SK-N-SH (cell line): Measurements from ENCODE around the gene GNG4. TPM values are rescaled to one million over a fixed set of nuclear protein-coding genes. Genes with fewer than 3 reads are reported as not detected.

Experiments used
- CTCF ChIA-PET: fragments of 300-600, 350-600 bp; formaldehyde crosslinking; extraction: SDS; loops from one replicate; lab custom pipeline; 2021; lab: Yijun Ruan, JAX
- POLR2A ChIA-PET: fragments of 350-600 bp; sonication (Branson Sonifier 250); formaldehyde crosslinking; extraction: SDS; loops from one replicate; lab custom pipeline; 2020; ENCODE audit warnings: antibody characterized with exemption, inconsistent platforms; lab: Yijun Ruan, JAX
- DNase-seq: peaks from one replicate; pipeline ENCODE4 v3.0.0; 2012
- H2AFZ ChIP-seq: fragments of 200-600 bp; sonication (generic); 2 replicates; pipeline ENCODE4 v1.8.1; 2016; ENCODE audit warnings: antibody characterized with exemption, mild to moderate bottlenecking, low read depth
- H3F3A ChIP-seq: fragments of 200-600 bp; sonication (generic); replicated peaks from 2 replicates; pipeline ENCODE3; 2016; ENCODE audit warnings: antibody characterized with exemption, mild to moderate bottlenecking; ENCODE audit not compliant: insufficient read depth
- H3K27ac ChIP-seq, 2 experiments: fragments of 200-500 bp in 1 of 2; fragments of 200-600 bp in 1 of 2; sonication (Bioruptor generic) in 1 of 2; sonication (generic), shearing (Covaris generic) in 1 of 2; 2 replicates each; pipeline versions ENCODE4 v1.5.1 to v1.6.1; 2014 to 2016; ENCODE audit warnings: low read depth in 2 of 2, inconsistent platforms in 1 of 2, low read length in 1 of 2, mild to moderate bottlenecking in 1 of 2, mixed read lengths in 1 of 2
- H3K27me3 ChIP-seq: fragments of 200-600 bp; sonication (generic), shearing (Covaris generic); 2 replicates; pipeline ENCODE4 v1.6.1; 2016; ENCODE audit warnings: mixed run types; ENCODE audit not compliant: insufficient read depth
- H3K36me3 ChIP-seq, 2 experiments: fragments of 200-500 bp in 1 of 2; fragments of 200-600 bp in 1 of 2; sonication (Bioruptor generic) in 1 of 2; sonication (generic) in 1 of 2; replicated peaks in 1 of 2; 2 replicates each; pipeline versions ENCODE3 to v1.5.1; 2014 to 2016; ENCODE audit warnings: low read length in 1 of 2, mild to moderate bottlenecking in 1 of 2; ENCODE audit not compliant: insufficient read depth in 2 of 2, control insufficient read depth in 1 of 2
- H3K4me1 ChIP-seq, 2 experiments: fragments of 200-500 bp in 1 of 2; fragments of 200-600 bp in 1 of 2; sonication (Bioruptor generic) in 1 of 2; sonication (generic), shearing (Covaris generic) in 1 of 2; 2 replicates each; pipeline versions ENCODE4 v1.5.1 to v1.6.1; 2014 to 2016; ENCODE audit warnings: low read depth in 1 of 2, low read length in 1 of 2, mixed run types in 1 of 2; ENCODE audit not compliant: insufficient read depth in 2 of 2, control insufficient read depth in 1 of 2
- H3K4me2 ChIP-seq: fragments of 200-600 bp; sonication (generic), shearing (Covaris generic); 2 replicates; pipeline ENCODE4 v1.6.1; 2017; ENCODE audit warnings: mixed run types
- H3K4me3 ChIP-seq, 2 experiments: fragments of 200-500 bp in 1 of 2; fragments of 200-600 bp in 1 of 2; sonication (Bioruptor generic) in 1 of 2; sonication (generic), shearing (Covaris generic) in 1 of 2; 2 replicates each; pipeline versions ENCODE4 v1.5.1 to v1.8.1; 2014 to 2016; ENCODE audit warnings: low read depth in 2 of 2, inconsistent platforms in 1 of 2, low read length in 1 of 2, mild to moderate bottlenecking in 1 of 2, mixed read lengths in 1 of 2, moderate library complexity in 1 of 2
- H3K79me2 ChIP-seq: fragments of 200-600 bp; sonication (generic); 2 replicates; pipeline ENCODE4 v1.8.1; 2017; ENCODE audit warnings: mild to moderate bottlenecking; ENCODE audit not compliant: insufficient read depth
- H3K9ac ChIP-seq: fragments of 200-600 bp; sonication (generic); 2 replicates; pipeline ENCODE4 v1.6.1; 2017; ENCODE audit warnings: mixed run types
- H3K9me2 ChIP-seq: fragments of 200-600 bp; sonication (generic); 2 replicates; pipeline ENCODE4 v1.6.1; 2017; ENCODE audit warnings: mixed run types
- H3K9me3 ChIP-seq: fragments of 200-600 bp; sonication (generic); 2 replicates; pipeline ENCODE4 v1.6.1; 2017; ENCODE audit warnings: mixed run types, mild to moderate bottlenecking, moderate library complexity
- H4K20me1 ChIP-seq: fragments of 200-600 bp; sonication (generic); 2 replicates; pipeline ENCODE4 v1.6.1; 2017; ENCODE audit warnings: mild to moderate bottlenecking, mixed run types; ENCODE audit not compliant: insufficient read depth
- CTCF ChIP-seq: fragments of 200-600 bp; sonication (generic); IDR thresholded peaks from 2 replicates; pipeline ENCODE4 v1.6.1; 2017; ENCODE audit warnings: antibody characterized with exemption, mild to moderate bottlenecking, moderate library complexity
- EP300 ChIP-seq, 2 experiments: IDR thresholded peaks; 2 replicates each; pipeline versions ENCODE4 v1.4.0 to v1.6.1; 2012; ENCODE audit warnings: borderline replicate concordance in 1 of 2, low read depth in 1 of 2, low read length in 1 of 2
- EZH2phosphoT487 ChIP-seq: fragments of 200-600 bp; sonication (generic); IDR thresholded peaks from 2 replicates; pipeline ENCODE4 v1.6.1; 2017; ENCODE audit warnings: low read depth, mixed run types, mild to moderate bottlenecking, antibody characterized with exemption, moderate library complexity, borderline replicate concordance
- FOXJ3 ChIP-seq: sonication (generic); formaldehyde crosslinking; IDR thresholded peaks from 2 replicates; pipeline ENCODE4 v1.5.1; 2020; ENCODE audit warnings: mild to moderate bottlenecking, missing genetic modification reagents
- MEF2A ChIP-seq: IDR thresholded peaks from 2 replicates; pipeline ENCODE4 v1.4.0; 2012; ENCODE audit warnings: low read depth, borderline replicate concordance
- PBX3 ChIP-seq: IDR thresholded peaks from 2 replicates; pipeline ENCODE4; 2012
- POLR2AphosphoS5 ChIP-seq: IDR thresholded peaks from 2 replicates; pipeline ENCODE4 v1.6.1; 2012; ENCODE audit warnings: low read depth, low read length
- RAD21 ChIP-seq: IDR thresholded peaks from 2 replicates; pipeline ENCODE4 v1.6.1; 2012; ENCODE audit warnings: mild to moderate bottlenecking, low read length
- RFX5 ChIP-seq: IDR thresholded peaks from 2 replicates; pipeline ENCODE4 v1.6.1; 2012; ENCODE audit warnings: mild to moderate bottlenecking, improper control_type of control experiment, low read length
- RXRA ChIP-seq: IDR thresholded peaks from 2 replicates; pipeline ENCODE4 v1.4.0; 2012; ENCODE audit warnings: low read depth, mild to moderate bottlenecking, borderline replicate concordance
- SMC3 ChIP-seq: IDR thresholded peaks from 2 replicates; pipeline ENCODE4 v1.6.1; 2012; ENCODE audit warnings: low read depth, low read length, improper control_type of control experiment
- TCF12 ChIP-seq: IDR thresholded peaks from 2 replicates; pipeline ENCODE4 v1.4.0; 2012
- TEAD4 ChIP-seq: IDR thresholded peaks from 2 replicates; pipeline ENCODE4 v1.4.0; 2012; ENCODE audit warnings: mild to moderate bottlenecking, borderline replicate concordance; ENCODE audit not compliant: insufficient read depth
- YY1 ChIP-seq: IDR thresholded peaks from 2 replicates; pipeline ENCODE4 v1.4.0; 2012; ENCODE audit warnings: low read depth, mild to moderate bottlenecking
- WGBS: methylation state at CpG from one replicate; pipeline ENCODE4 v1.1.6; 2017; ENCODE audit warnings: low lambda C conversion rate; 5-methylcytosine and 5-hydroxymethylcytosine counted together
- polyA plus RNA-seq, 3 experiments: library from polyadenylated mRNA; depleted of rRNA; stranded (reverse); fragments of >200 nt; gene quantifications; 2 replicates each; pipeline ENCODE4 v1.2.3, GENCODE V29; 2012

GNG4 gene
- polyA plus RNA-seq, 1 of the 3 experiments (the other 2 are of a cell fraction): 1.6 TPM

DNA sequence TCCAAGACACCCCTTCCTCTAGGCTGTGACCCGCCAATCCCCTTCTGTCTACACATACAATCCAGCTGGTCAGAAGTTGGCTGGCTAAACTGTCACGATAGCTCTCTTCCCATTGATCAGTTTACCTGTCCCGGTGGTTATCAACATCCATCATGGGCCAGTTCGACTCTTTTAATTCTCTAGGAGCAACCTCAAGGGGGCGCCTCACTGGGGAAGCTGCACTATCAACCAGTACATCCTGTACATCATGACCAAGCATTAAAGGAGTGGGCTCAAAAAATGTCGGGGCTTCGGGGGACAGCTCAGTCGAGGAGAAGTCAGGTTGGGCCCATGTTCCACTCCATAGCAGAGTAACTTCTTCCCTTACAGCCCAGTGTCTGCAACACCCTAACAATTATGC, 92.1 kb downstream of the GNG4 start:
- DNase-seq: no peak
- no peaks in the 10 kb centered on the region for H3K36me3 ChIP-seq
- POLR2A ChIA-PET: no interaction called here
- H3K27me3 ChIP-seq: no peaks in the 10 kb centered on the region
- no peaks in the 10 kb centered on the region for H3K79me2 ChIP-seq
- TF ChIP-seq YY1: no peak
- peak; percentile 39 for TF ChIP-seq CTCF
- no peak for TF ChIP-seq SMC3
- TF ChIP-seq RFX5: no peak
- no peak for TF ChIP-seq TCF12
- TF ChIP-seq, all 33 proteins: peak for 1
- no peaks in the 10 kb centered on the region for H3K9me2 ChIP-seq
- H3F3A ChIP-seq: no peaks in the 10 kb centered on the region
- H2AFZ ChIP-seq: no peak overlapping the region
- CTCF ChIA-PET: interaction anchor here (1.2 to 2.1 kb wide), 5 partner anchors 9 to 227 kb away, joined by 3 to 7 read pairs (median 3); no protein-coding TSS in a partner anchor
- H3K4me3 ChIP-seq: no peak overlapping the region
- WGBS: 84% methylated on average over 8 of the region's 8 CpGs
- no peaks in the 10 kb centered on the region for H3K9me3 ChIP-seq
- no peak overlapping the region for H3K27ac ChIP-seq
- H4K20me1 ChIP-seq: no peaks in the 10 kb centered on the region
- H3K9ac ChIP-seq: no peak overlapping the region
- H3K4me2 ChIP-seq: no peak overlapping the region
- peaks cover 0 to 18% of the 10 kb centered on the region in 2 experiments; a peak in 2 of 4 replicates for H3K4me1 ChIP-seq

DNA sequence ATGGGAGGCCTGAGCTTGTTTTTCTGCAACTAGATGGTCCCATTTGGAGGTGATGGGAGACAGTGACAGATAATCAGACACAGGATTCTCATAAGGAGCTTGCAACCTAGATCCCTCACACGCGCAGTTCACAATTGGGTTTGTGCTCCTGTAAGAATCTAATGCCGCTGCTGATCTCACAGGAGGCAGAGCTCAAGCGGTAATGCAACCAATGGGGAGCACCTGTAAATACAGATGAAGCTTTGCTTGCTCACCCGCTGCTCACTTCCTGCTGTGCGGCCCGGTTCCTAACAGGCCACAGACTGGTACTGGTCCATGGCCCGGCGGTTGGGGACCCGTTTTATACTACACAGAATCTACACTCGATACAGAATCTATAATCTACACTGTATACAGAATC, 92.8 kb downstream of the GNG4 start:
- no peak overlapping the region for H3K4me3 ChIP-seq
- no peaks in the 10 kb centered on the region for H3K9me3 ChIP-seq
- H3F3A ChIP-seq: no peaks in the 10 kb centered on the region
- 93% methylated on average over 9 of the region's 11 CpGs for WGBS
- POLR2A ChIA-PET: no interaction called here
- H3K36me3 ChIP-seq: no peaks in the 10 kb centered on the region
- H3K4me2 ChIP-seq: no peak overlapping the region
- no peaks in the 10 kb centered on the region for H4K20me1 ChIP-seq
- no peak overlapping the region for H3K9ac ChIP-seq
- CTCF ChIA-PET: interaction anchor here (0.9 to 3.0 kb wide), 9 partner anchors 9 to 414 kb away, joined by 3 to 12 read pairs (median 5); no protein-coding TSS in a partner anchor
- no peak overlapping the region for H3K27ac ChIP-seq
- no peaks in the 10 kb centered on the region for H3K27me3 ChIP-seq
- H3K4me1 ChIP-seq: peaks cover 0 to 25% of the 10 kb centered on the region in 2 experiments; a peak in 2 of 4 replicates
- TF ChIP-seq PBX3 (no peak), EZH2phosphoT487 (no peak), RXRA (no peak), POLR2AphosphoS5 (no peak), EP300 (IDR thresholded peaks at IDR 0.05; ENCODE audit: borderline replicate concordance in 1 of 2, low read depth in 1 of 2, low read length in 1 of 2) (no peak), MEF2A (no peak), RAD21 (no peak), FOXJ3 (CRISPR knock-in tag) (no peak), TEAD4 (no peak)
- TF ChIP-seq, all 33 proteins: peak for 0
- H3K79me2 ChIP-seq: no peaks in the 10 kb centered on the region
- no peak for DNase-seq
- no peaks in the 10 kb centered on the region for H3K9me2 ChIP-seq
- no peak overlapping the region for H2AFZ ChIP-seq
